Smooth muscle cell (in vitro differentiated cells): Measurements from ENCODE around the gene GALC. TPM values are rescaled to one million over a fixed set of nuclear protein-coding genes. Genes with fewer than 3 reads are reported as not detected.

Experiments
- DNase-seq: peaks from one replicate; lab custom pipeline; 2025; ENCODE audit not compliant: unreplicated experiment; lab: John Stamatoyannopoulos, UW
- H2AFZ ChIP-seq: fragments of 200-600 bp; sonication (generic); 2 replicates; pipeline ENCODE4 v1.6.0; 2016; ENCODE audit warnings: antibody characterized with exemption, low read depth, mild to moderate bottlenecking
- H3F3A ChIP-seq: fragments of 200-600 bp; sonication (generic); 2 replicates; pipeline ENCODE4 v1.6.0; 2017; ENCODE audit warnings: antibody characterized with exemption, low read depth
- H3K27ac ChIP-seq: fragments of 200-600 bp; sonication (generic); 2 replicates; pipeline ENCODE4 v1.5.1; 2016; ENCODE audit warnings: low read depth, mild to moderate bottlenecking
- H3K27me3 ChIP-seq: fragments of 200-600 bp; sonication (generic); 2 replicates; pipeline ENCODE4 v1.6.1; 2016; ENCODE audit warnings: low read depth, mild to moderate bottlenecking
- H3K36me3 ChIP-seq: fragments of 200-600 bp; sonication (generic); 2 replicates; pipeline ENCODE4 v1.5.1; 2016; ENCODE audit warnings: low read depth
- H3K4me1 ChIP-seq: fragments of 200-600 bp; sonication (generic); 2 replicates; pipeline ENCODE4 v1.5.1; 2016; ENCODE audit warnings: low read depth
- H3K4me2 ChIP-seq: fragments of 200-600 bp; sonication (generic); 2 replicates; pipeline ENCODE4 v1.6.0; 2016; ENCODE audit warnings: mild to moderate bottlenecking
- H3K4me3 ChIP-seq: fragments of 200-600 bp; sonication (generic); 2 replicates; pipeline ENCODE4 v1.5.1; 2016; ENCODE audit warnings: mild to moderate bottlenecking
- H3K79me2 ChIP-seq: fragments of 200-600 bp; sonication (generic); 2 replicates; pipeline ENCODE4 v1.6.0; 2016; ENCODE audit warnings: low read depth, mild to moderate bottlenecking
- H3K9ac ChIP-seq: fragments of 200-600 bp; sonication (generic); 2 replicates; pipeline ENCODE4 v1.6.0; 2016; ENCODE audit warnings: low read depth
- H3K9me3 ChIP-seq: fragments of 200-600 bp; sonication (generic); replicated peaks from 2 replicates; pipeline ENCODE4 v1.5.1; 2016; ENCODE audit warnings: low read depth
- H4K20me1 ChIP-seq: fragments of 200-600 bp; sonication (generic); 2 replicates; pipeline ENCODE4 v1.6.0; 2016; ENCODE audit warnings: low read depth
- whole genome bisulfite sequencing: methylation state at CpG from one replicate; pipeline ENCODE4 v1.1.7; 2016; ENCODE audit warnings: low lambda C conversion rate; 5-methylcytosine and 5-hydroxymethylcytosine counted together
- polyA plus RNA-seq: library from polyadenylated mRNA; unstranded; fragments of >200 nt; fragmentation: Nextera tagmentation; extraction: Ambion mirVana; gene quantifications from 2 replicates; pipeline ENCODE4 v1.2.1, GENCODE V29; 2016
- total RNA-seq: library from RNA; depleted of rRNA; stranded (reverse); fragments of >200 nt; gene quantifications from 2 replicates; pipeline ENCODE4 v1.2.3, GENCODE V29; 2014
- TF ChIP-seq, protein P1 (sequence below): fragments of 200-600 bp; sonication (generic); IDR thresholded peaks from 2 replicates; pipeline ENCODE4 v1.5.1; 2017; ENCODE audit warnings: borderline replicate concordance, mild to moderate bottlenecking, antibody characterized with exemption; ENCODE audit not compliant: insufficient read depth, poor library complexity, severe bottlenecking

The GALC gene
- total and polyA plus RNA-seq, 2 experiments from 2014 or later, result 18.6 to 31.0 TPM

DNA sequence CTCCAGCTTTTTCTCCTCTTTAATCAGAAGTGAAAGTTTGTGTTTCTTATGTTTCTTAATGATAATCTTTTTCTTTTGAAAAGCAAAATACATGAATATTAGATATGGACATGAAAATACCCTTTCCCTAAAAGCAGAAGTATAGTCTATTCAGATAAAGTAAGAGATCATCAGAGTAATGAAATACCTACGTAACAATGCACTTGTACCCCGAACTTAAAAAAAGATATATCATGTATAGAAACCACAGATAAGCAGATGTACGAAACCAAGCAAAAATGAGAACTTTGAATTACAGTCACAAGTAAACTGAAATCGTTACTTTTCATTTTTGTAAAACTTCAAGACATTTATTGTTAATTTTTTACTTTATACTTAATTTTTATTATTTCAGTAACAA, 10.4 kb upstream of the GALC start:
- H3K9ac ChIP-seq, result no peak overlapping the region
- no peaks in the 10 kb centered on the region for H4K20me1 ChIP-seq
- no peak overlapping the region for H3K27ac ChIP-seq
- H3K27me3 ChIP-seq, result no peaks in the 10 kb centered on the region
- H3K4me1 ChIP-seq, result no peaks in the 10 kb centered on the region
- no peaks in the 10 kb centered on the region for H3K79me2 ChIP-seq
- no peak for DNase-seq
- no peaks in the 10 kb centered on the region for H3F3A ChIP-seq
- no peaks in the 10 kb centered on the region for H3K36me3 ChIP-seq
- no peak overlapping the region for H3K4me2 ChIP-seq
- no peaks in the 10 kb centered on the region for H3K9me3 ChIP-seq
- no peak overlapping the region for H2AFZ ChIP-seq
- H3K4me3 ChIP-seq, result no peak overlapping the region
- WGBS, result 92% methylated on average over 4 of the region's 4 CpGs
- TF ChIP-seq, protein P1, sequence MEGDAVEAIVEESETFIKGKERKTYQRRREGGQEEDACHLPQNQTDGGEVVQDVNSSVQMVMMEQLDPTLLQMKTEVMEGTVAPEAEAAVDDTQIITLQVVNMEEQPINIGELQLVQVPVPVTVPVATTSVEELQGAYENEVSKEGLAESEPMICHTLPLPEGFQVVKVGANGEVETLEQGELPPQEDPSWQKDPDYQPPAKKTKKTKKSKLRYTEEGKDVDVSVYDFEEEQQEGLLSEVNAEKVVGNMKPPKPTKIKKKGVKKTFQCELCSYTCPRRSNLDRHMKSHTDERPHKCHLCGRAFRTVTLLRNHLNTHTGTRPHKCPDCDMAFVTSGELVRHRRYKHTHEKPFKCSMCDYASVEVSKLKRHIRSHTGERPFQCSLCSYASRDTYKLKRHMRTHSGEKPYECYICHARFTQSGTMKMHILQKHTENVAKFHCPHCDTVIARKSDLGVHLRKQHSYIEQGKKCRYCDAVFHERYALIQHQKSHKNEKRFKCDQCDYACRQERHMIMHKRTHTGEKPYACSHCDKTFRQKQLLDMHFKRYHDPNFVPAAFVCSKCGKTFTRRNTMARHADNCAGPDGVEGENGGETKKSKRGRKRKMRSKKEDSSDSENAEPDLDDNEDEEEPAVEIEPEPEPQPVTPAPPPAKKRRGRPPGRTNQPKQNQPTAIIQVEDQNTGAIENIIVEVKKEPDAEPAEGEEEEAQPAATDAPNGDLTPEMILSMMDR, result no peak

DNA sequence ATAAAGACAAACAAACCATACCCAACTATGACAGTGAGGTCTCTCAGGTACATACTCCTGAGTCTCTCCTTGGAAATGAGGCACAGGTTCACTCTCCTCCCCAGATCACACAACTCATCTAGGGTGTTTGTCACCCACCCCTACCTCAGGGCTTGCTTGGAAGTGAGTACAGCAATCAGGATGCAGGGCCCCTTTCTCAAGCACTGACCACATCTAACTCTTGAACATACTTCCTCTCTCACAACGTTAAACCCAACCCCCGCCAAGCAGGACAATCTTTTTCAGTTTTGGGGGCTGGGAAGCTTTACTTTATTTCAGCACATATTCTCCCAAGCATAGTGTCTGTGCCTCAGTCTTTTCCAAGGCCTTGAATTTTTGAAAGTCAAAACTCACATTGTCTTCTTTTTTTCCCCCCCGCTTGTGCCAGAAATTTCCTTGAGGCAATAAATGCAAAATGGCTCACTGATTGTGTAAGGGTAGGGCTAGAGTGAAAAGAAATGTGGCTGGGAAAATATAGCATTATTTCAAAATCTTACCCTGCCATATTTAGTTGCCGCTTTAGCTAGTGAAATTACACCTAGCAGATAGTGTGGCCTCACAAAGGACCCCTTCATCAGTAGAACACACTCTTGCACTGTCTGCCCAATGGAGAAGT, 9.6 kb upstream of the GALC start:
- Histone ChIP-seq H3K79me2 (no peaks in the 10 kb centered on the region), H3K9me3 (no peaks in the 10 kb centered on the region), H3K27ac (no peak overlapping the region), H3K4me2 (no peak overlapping the region), H3K27me3 (no peaks in the 10 kb centered on the region), H3K4me1 (no peaks in the 10 kb centered on the region), H4K20me1 (no peaks in the 10 kb centered on the region), H3K4me3 (no peak overlapping the region), H3K9ac (no peak overlapping the region), H3K36me3 (no peaks in the 10 kb centered on the region), H2AFZ (no peak overlapping the region), H3F3A (no peaks in the 10 kb centered on the region)
- DNase-seq, result no peak
- WGBS, result 87% methylated on average over 4 of the region's 4 CpGs
- TF ChIP-seq, protein P1, result no peak

DNA sequence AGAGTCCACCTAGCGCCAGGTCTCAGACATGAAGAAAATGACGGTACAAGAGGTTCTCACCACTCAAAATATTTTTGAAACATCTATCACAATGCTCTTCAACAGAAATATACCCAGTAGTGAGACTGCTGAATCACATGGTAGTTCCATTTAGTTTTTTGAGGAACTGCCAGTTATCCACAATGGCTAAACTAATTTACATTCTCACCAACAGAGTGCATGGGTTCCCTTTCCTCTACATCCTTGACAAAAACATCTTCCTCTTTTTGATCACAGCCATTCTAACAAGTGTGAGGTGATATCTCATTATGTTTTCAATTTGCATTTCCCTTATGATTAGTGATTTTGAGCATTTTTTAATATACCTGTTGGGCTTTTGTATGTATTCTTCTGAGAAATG, 6.3 kb upstream of the GALC start:
- Histone ChIP-seq H3K9ac (no peak overlapping the region), H3K27ac (no peak overlapping the region), H3K9me3 (no peaks in the 10 kb centered on the region), H3K4me2 (no peak overlapping the region), H3K79me2 (no peaks in the 10 kb centered on the region), H3K27me3 (no peaks in the 10 kb centered on the region), H3K4me1 (peaks cover 12% of the 10 kb centered on the region), H3K4me3 (no peak overlapping the region), H3F3A (peaks cover 8% of the 10 kb centered on the region), H3K36me3 (no peaks in the 10 kb centered on the region), H2AFZ (no peak overlapping the region), H4K20me1 (no peaks in the 10 kb centered on the region)
- 96% methylated on average over 2 of the region's 2 CpGs for WGBS
- TF ChIP-seq, protein P1, result no peak
- no peak for DNase-seq

DNA sequence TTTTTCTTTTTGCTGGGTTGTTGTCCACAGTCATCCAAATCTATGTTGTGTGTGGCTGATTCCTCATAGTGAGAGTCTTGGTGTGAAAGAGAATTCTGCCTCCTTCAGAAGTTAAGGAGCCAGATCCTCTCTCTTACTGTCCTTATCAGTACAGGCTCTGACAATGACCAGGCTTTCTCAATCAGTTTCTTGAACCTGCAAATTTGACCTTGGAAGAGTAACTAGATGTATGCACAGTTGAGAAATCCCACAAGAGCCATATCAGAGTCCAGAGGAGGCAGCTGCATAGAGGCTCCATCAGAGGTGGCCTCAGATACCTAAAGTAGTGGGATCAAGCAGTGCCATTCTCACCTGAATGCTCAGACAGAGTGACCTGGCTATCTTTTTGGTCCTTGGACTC, 5.5 kb upstream of the GALC start:
- Histone ChIP-seq H4K20me1 (no peaks in the 10 kb centered on the region), H3K4me2 (no peak overlapping the region), H3K9me3 (no peaks in the 10 kb centered on the region), H3K4me3 (no peak overlapping the region), H2AFZ (no peak overlapping the region), H3K36me3 (no peaks in the 10 kb centered on the region), H3K79me2 (no peaks in the 10 kb centered on the region), H3K27me3 (no peaks in the 10 kb centered on the region), H3K4me1 (peaks cover 13% of the 10 kb centered on the region), H3K9ac (no peak overlapping the region), H3F3A (peaks cover 16% of the 10 kb centered on the region), H3K27ac (no peak overlapping the region)
- DNase-seq, result no peak
- TF ChIP-seq, protein P1, result no peak
